Measurements from ENCODE around the gene VPS29.
"Not testable (repeated sequence)": the region's sequence is repeated elsewhere in the genome, so short reads cannot be mapped to it uniquely, and the experiment has no call there.

VPS29 gene

DNA sequence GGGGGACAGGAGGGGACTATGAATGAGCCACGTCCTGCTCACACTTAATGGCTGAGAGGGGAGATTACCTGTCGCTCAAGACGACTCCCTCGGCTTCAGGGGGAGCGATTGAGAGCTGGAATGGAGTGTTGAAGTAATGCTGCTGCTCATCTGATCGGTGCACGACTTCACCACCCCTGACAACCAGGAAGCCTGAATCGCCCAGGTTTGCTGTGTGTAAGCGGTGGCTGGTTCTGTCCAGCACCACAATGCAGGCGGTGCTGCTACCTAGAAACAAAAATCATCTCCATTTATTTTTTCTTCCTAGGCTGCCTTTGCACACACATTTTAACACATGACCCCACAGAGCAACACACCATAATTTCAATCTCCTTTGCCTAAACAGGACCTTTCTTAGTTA is 43.9 kb upstream of the VPS29 start:
- no peak overlapping the region for H3K4me3 ChIP-seq (ENCODE audit: control insufficient read depth, low read depth, low read length)
- DNase-seq (ENCODE audit: low read depth) = peak; percentile 35

DNA sequence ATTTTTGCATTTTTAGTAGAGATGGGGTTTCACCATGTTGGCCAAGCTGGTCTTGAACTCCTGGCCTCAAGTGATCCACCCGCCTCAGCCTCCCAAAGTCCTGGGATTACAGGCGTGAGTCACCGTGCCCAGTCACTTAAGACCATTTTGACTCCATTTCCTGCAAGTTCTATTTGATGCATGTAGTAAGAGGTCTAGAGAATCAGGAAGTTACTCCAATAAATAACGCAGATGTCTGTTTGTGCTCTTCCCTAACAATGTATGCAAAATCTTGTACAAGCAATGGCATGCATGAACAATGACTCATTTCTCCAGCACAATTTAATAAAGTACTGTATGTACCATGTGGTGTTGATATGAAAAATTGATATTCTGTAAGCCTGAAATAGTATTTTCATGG is 43.3 kb upstream of the VPS29 start:
- DNase-seq (ENCODE audit: low read depth) = peak; percentile 98
- not testable (repeated sequence) for H3K4me3 ChIP-seq (ENCODE audit: control insufficient read depth, low read depth, low read length)

More for the DNA sequence above, 43.9 kb upstream of the VPS29 start:
- TF ChIP-seq, protein P1, sequence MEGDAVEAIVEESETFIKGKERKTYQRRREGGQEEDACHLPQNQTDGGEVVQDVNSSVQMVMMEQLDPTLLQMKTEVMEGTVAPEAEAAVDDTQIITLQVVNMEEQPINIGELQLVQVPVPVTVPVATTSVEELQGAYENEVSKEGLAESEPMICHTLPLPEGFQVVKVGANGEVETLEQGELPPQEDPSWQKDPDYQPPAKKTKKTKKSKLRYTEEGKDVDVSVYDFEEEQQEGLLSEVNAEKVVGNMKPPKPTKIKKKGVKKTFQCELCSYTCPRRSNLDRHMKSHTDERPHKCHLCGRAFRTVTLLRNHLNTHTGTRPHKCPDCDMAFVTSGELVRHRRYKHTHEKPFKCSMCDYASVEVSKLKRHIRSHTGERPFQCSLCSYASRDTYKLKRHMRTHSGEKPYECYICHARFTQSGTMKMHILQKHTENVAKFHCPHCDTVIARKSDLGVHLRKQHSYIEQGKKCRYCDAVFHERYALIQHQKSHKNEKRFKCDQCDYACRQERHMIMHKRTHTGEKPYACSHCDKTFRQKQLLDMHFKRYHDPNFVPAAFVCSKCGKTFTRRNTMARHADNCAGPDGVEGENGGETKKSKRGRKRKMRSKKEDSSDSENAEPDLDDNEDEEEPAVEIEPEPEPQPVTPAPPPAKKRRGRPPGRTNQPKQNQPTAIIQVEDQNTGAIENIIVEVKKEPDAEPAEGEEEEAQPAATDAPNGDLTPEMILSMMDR (conservative IDR thresholded peaks at IDR 0.05; ENCODE audit: control insufficient read depth, insufficient read depth, low read depth, low read length) = no peak

DNA sequence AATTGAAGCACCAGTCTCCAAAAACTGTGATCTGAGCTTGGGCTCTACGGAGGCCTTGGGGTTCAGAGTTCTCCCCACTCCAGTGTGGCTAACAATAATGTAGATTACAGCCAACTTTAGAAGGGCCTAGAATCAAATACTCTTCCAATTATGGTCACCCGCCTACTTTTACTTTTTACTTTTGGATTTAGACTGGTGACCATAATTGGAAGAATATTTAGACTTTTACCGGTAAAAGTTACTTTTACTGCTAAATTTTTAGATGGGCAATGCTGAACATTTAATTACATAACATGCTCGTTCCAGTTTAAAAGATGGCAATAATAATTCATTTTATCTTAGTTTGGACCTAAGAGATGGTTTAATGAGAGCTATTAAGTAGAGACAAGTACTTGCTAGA is 42.1 kb upstream of the VPS29 start:
- no peak overlapping the region for H3K4me3 ChIP-seq (ENCODE audit: control insufficient read depth, low read depth, low read length)

DNA sequence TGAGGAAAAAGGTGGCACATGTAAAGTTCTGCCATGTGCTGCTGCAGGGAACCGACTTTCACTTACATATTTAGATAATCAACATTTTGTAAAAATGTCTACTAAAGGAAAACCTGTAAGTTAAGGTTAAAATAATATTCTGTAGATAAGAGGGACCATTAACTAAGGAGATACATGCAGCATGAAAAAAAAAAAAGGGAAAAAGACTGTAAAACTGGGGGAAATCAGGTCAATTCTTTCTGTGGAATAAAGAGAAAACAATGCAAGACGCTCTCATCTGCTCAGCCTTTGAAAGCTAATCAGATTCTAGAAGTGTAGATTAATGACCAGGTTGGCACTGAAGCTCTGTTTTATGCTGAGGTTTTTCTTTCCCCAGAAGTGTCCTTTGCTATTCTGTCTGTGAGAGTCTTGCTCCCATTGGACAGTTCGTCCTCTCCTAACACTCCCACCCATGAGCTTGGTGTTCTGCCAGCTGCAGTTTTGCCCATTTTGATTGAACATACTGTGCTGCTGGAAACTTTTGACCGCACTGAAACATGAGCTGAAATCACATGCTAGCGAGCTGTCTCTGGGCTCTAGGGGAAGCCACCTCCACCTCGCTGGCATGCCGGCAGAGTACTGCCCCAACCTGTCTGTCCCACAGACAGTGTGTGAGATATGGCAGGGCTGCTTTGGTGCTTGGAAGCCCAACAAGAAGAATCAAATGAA is 41.5 kb upstream of the VPS29 start:
- no peak overlapping the region for H3K4me3 ChIP-seq (ENCODE audit: control insufficient read depth, low read depth, low read length)
- peak; percentile 98 for DNase-seq (ENCODE audit: low read depth)
- TF ChIP-seq, protein P1 (conservative IDR thresholded peaks at IDR 0.05; ENCODE audit: control insufficient read depth, insufficient read depth, low read depth, low read length) = no peak

More for the DNA sequence above, 42.1 kb upstream of the VPS29 start:
- TF ChIP-seq, protein P1 (conservative IDR thresholded peaks at IDR 0.05; ENCODE audit: control insufficient read depth, insufficient read depth, low read depth, low read length) = no peak
- no peak for DNase-seq (ENCODE audit: low read depth)

DNA sequence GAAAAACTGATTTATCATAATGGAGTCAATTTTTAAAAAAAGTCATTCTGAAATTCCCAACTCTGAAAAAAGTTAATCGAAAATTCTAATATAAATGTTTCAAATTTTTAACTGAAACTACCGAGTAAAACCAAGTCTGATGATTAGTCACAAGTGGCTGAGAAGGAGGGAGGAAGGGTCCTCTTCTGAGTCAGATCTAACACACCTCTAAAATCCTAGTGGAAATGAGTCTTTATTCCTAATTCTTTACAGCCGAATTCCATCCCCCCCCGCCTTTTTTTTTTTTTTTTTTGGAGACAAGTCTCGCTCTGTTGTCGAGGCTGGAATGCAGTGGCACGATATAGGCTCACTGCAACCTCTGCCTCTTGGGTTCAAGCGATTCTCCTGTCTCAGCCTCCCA is 38.1 kb upstream of the VPS29 start:
- TF ChIP-seq, protein P1 (conservative IDR thresholded peaks at IDR 0.05; ENCODE audit: control insufficient read depth, insufficient read depth, low read depth, low read length) = no peak
- DNase-seq (ENCODE audit: low read depth) = peak; percentile 83
- no peak overlapping the region for H3K4me3 ChIP-seq (ENCODE audit: control insufficient read depth, low read depth, low read length)

DNA sequence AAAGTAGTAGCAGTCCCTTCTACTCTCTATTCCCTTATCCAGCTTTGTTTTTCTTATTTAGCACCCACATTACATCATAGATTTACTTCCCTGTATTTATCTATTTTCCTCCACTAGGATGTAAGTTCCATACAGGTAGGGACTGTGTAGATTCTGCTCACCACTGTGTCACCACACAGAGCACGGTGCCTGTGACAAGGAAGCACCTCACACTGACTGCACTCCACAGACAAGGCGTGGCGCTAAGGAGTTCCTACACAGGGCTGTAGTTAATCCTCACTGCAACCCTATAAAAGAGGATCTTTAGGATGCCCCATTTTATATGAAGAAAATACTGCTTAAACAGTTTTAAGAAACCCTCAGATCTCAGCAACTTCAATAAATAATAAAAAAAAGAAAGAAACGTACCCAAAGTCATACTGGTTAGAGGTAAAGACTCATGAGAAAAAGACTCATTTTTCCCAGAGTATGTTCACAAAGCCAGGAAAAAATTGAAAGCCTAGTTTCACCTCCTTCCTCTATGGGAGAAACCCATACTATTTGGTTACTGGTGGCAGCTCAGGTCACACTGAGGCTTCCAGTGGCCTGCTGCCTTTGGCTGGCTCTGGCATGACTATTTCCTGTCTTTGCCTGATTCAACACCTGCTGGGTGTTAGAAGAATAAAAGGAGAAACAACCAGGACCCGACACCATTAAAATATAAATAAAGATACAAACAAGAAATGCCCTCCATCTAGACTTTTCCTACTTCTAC is 37.1 kb upstream of the VPS29 start:
- no peak overlapping the region for H3K4me3 ChIP-seq (ENCODE audit: control insufficient read depth, low read depth, low read length)
- DNase-seq (ENCODE audit: low read depth) = no peak
- TF ChIP-seq, protein P1 (conservative IDR thresholded peaks at IDR 0.05; ENCODE audit: control insufficient read depth, insufficient read depth, low read depth, low read length) = no peak

Data from fibroblast of mammary gland (primary cell).